Measurements from ENCODE around the gene DOCK7. TPM values are rescaled to one million over a fixed set of nuclear protein-coding genes. Genes with fewer than 3 reads are reported as not detected.

Gene DOCK7
- total and polyA plus RNA-seq, 2 of the 13 experiments (the other 11 are each of a cell fraction or from before 2014, with no cell fraction given) = 45.7 to 67.2 TPM

- TF ChIP-seq DZIP1 (CRISPR knock-in tag; IDR thresholded peaks at IDR 0.05) = no peak
- TF ChIP-seq ZUFSP (CRISPR knock-in tag; IDR thresholded peaks at IDR 0.05; ENCODE audit: borderline replicate concordance) = no peak
- no peak for TF ChIP-seq THAP8 (CRISPR knock-in tag; IDR thresholded peaks at IDR 0.05; ENCODE audit: borderline replicate concordance)
- peak; percentile 89; the same call in 1 of the 2 replicates for TF ChIP-seq DPF2 (CRISPR knock-in tag; IDR thresholded peaks at IDR 0.05; ENCODE audit: borderline replicate concordance, low read depth)
- TF ChIP-seq ZBTB25 (CRISPR knock-in tag; IDR thresholded peaks at IDR 0.05) = peak; percentile 89
- no peak for TF ChIP-seq ZNF75D (CRISPR knock-in tag; IDR thresholded peaks at IDR 0.05; ENCODE audit: borderline replicate concordance)
- peak; percentile 55; the same call in 1 of the 2 replicates for TF ChIP-seq ZNF652 (CRISPR knock-in tag; IDR thresholded peaks at IDR 0.05; ENCODE audit: borderline replicate concordance, low read depth)
- TF ChIP-seq MXD3 (CRISPR knock-in tag; IDR thresholded peaks at IDR 0.05) = no peak
- TF ChIP-seq DDIT3 (CRISPR knock-in tag; IDR thresholded peaks at IDR 0.05) = peak; percentile 73; the same call in 1 of the 2 replicates
- no peak for TF ChIP-seq ZNF282 (IDR thresholded peaks at IDR 0.05; ENCODE audit: partially characterized antibody)
- no peak for TF ChIP-seq ZNF770 (CRISPR knock-in tag; IDR thresholded peaks at IDR 0.05)
- peak; percentile 68 to 93; a peak in 3 of 4 replicates for TF ChIP-seq EP300 (IDR thresholded peaks at IDR 0.05; ENCODE audit: low read depth in 2 of 2, low read length in 2 of 2)
- peak; percentile 92 for TF ChIP-seq EP300 (CRISPR knock-in tag; IDR thresholded peaks at IDR 0.05; ENCODE audit: borderline replicate concordance)
- TF ChIP-seq FOXO1 (CRISPR knock-in tag; IDR thresholded peaks at IDR 0.05) = peak; percentile 98
- no peak for TF ChIP-seq EED (CRISPR knock-in tag; IDR thresholded peaks at IDR 0.05)
- 0 out of 2 replicates have a peak, but pooled peaks have one; percentile 31 for TF ChIP-seq CREB3 (CRISPR knock-in tag; IDR thresholded peaks at IDR 0.05)
- TF ChIP-seq ZBTB7A (CRISPR knock-in tag; IDR thresholded peaks at IDR 0.05) = peak; percentile 50; the same call in 1 of the 2 replicates
- TF ChIP-seq HES4 (CRISPR knock-in tag; IDR thresholded peaks at IDR 0.05; ENCODE audit: borderline replicate concordance) = no peak
- TF ChIP-seq RFX1 (IDR thresholded peaks at IDR 0.05) = no peak
- peak; percentile 61; the same call in 1 of the 2 replicates for TF ChIP-seq RAD51 (IDR thresholded peaks at IDR 0.05; ENCODE audit: borderline replicate concordance)
Observed at GRCh38 chr1:62621907-62622306, 66.3 kb downstream of the DOCK7 start (continued).

All from HepG2 (cell line).